ENCODE measurements around the gene CRKL. TPM values are rescaled to one million over a fixed set of nuclear protein-coding genes. Genes with fewer than 3 reads are reported as not detected.

The CRKL gene
- total RNA-seq, 3 donors from 2014 or later, result 36.8 to 46.5 (median 42.3) TPM

GRCh38 chr22:20964090-20964798, 47.0 kb downstream of the CRKL start:
- intact Hi-C loops (cut with DNase I; ENCODE audit: low total_unique reads), result no loop called here
- Histone ChIP-seq H3K36me3 (no peaks in the 10 kb centered on the region), H3K4me3 (peak overlapping the region in 2 of 3 donors; percentile 50 to 68), H3K4me1 (peaks cover 0 to 12% of the 10 kb centered on the region in 2 donors), H3K9me3 (no peaks in the 10 kb centered on the region), H3K27me3 (no peaks in the 10 kb centered on the region), H3K27ac (no peak overlapping the region)
- no peak for DNase-seq (ENCODE audit: low spot score in 2 of 2)
- TF ChIP-seq CTCF (IDR thresholded peaks at IDR 0.05) (no peak), POLR2AphosphoS5 (IDR thresholded peaks at IDR 0.05) (no peak), POLR2A (IDR thresholded peaks at IDR 0.05) (no peak)

- intact Hi-C loops (cut with DNase I; ENCODE audit: low total_unique reads), result loop anchor here (5.0 kb wide), 1 partner anchor 902 kb away; no protein-coding TSS in a partner anchor
These were observed 47.5 kb downstream of the CRKL start for GRCh38 chr22:20964799-20965103.

GRCh38 chr22:20965104-20965887, 48.1 kb downstream of the CRKL start:
- H3K27me3 ChIP-seq, result no peaks in the 10 kb centered on the region
- no peaks in the 10 kb centered on the region for H3K36me3 ChIP-seq
- H3K4me3 ChIP-seq, result peak overlapping the region; percentile 24 to 68 (median 50)
- H3K27ac ChIP-seq, result no peak overlapping the region
- H3K9me3 ChIP-seq, result no peaks in the 10 kb centered on the region
- TF ChIP-seq POLR2A (IDR thresholded peaks at IDR 0.05) (no peak), POLR2AphosphoS5 (IDR thresholded peaks at IDR 0.05) (no peak), CTCF (IDR thresholded peaks at IDR 0.05) (no peak)
- intact Hi-C loops (cut with DNase I; ENCODE audit: low total_unique reads), result loop anchor here (5.0 kb wide), 1 partner anchor 903 kb away; no protein-coding TSS in a partner anchor
- H3K4me1 ChIP-seq, result peaks cover 0 to 12% of the 10 kb centered on the region in 2 donors
- no peak for DNase-seq (ENCODE audit: low spot score in 2 of 2)

More at GRCh38 chr22:20964799-20965103, 47.5 kb downstream of the CRKL start:
- no peak for TF ChIP-seq POLR2A (IDR thresholded peaks at IDR 0.05)
- no peak for TF ChIP-seq CTCF (IDR thresholded peaks at IDR 0.05)
- no peak for TF ChIP-seq POLR2AphosphoS5 (IDR thresholded peaks at IDR 0.05)
- Histone ChIP-seq H3K36me3 (no peaks in the 10 kb centered on the region), H3K4me3 (peak overlapping the region in 2 of 3 donors; percentile 50 to 68), H3K9me3 (no peaks in the 10 kb centered on the region), H3K4me1 (peaks cover 0 to 12% of the 10 kb centered on the region in 2 donors), H3K27me3 (no peaks in the 10 kb centered on the region), H3K27ac (no peak overlapping the region)
- no peak for DNase-seq (ENCODE audit: low spot score in 2 of 2)

- Histone ChIP-seq H3K36me3 (no peaks in the 10 kb centered on the region), H3K27ac (no peak overlapping the region)
These were observed 49.0 kb downstream of the CRKL start for GRCh38 chr22:20965888-20966855.

More at GRCh38 chr22:20965888-20966855, 49.0 kb downstream of the CRKL start:
- Histone ChIP-seq H3K4me1 (peaks cover 0 to 12% of the 10 kb centered on the region in 2 donors), H3K4me3 (no peak overlapping the region), H3K27me3 (no peaks in the 10 kb centered on the region), H3K9me3 (no peaks in the 10 kb centered on the region)
- TF ChIP-seq POLR2A (IDR thresholded peaks at IDR 0.05), result no peak
- DNase-seq (ENCODE audit: low spot score in 2 of 2), result no peak
- intact Hi-C loops (cut with DNase I; ENCODE audit: low total_unique reads), result loop anchor here (5.0 kb wide), 1 partner anchor 904 kb away; no protein-coding TSS in a partner anchor
